DND-41 (cell line): Measurements from ENCODE around the gene DNMBP.

ENCODE experiments used
- ATAC-seq: fragments of 200-7000 bp; cut with Tn5 transposase; 3 replicates; pipeline ENCODE4 v1.9.1; 2021; ENCODE audit warnings: low read depth; ENCODE audit not compliant: insufficient read depth
- DNase-seq: peaks from one replicate; pipeline ENCODE4 v3.0.0-alpha.2; 2020
- H2AFZ ChIP-seq: 2 replicates; pipeline ENCODE4 v1.6.0; 2012; ENCODE audit warnings: low read depth, low read length
- H3K27ac ChIP-seq: 2 replicates; pipeline ENCODE4 v1.5.1; 2012; ENCODE audit warnings: low read length, inconsistent platforms
- H3K27me3 ChIP-seq: fragments of 200-600 bp; sonication (generic); 2 replicates; pipeline ENCODE4 v1.6.0; 2012; ENCODE audit warnings: low read length, mild to moderate bottlenecking, inconsistent platforms; ENCODE audit not compliant: insufficient read depth, poor library complexity
- H3K36me3 ChIP-seq: 2 replicates; pipeline ENCODE4 v1.5.1; 2012; ENCODE audit warnings: low read length, inconsistent platforms; ENCODE audit not compliant: insufficient read depth
- H3K4me1 ChIP-seq: 2 replicates; pipeline ENCODE4 v1.5.1; 2012; ENCODE audit warnings: mild to moderate bottlenecking, low read length; ENCODE audit not compliant: insufficient read depth
- H3K4me2 ChIP-seq: 2 replicates; pipeline ENCODE4 v1.6.0; 2012; ENCODE audit warnings: mild to moderate bottlenecking, moderate library complexity, low read length, inconsistent platforms; ENCODE audit not compliant: insufficient read depth
- H3K4me3 ChIP-seq, 2 experiments: fragments of 200-600 bp in 1 of 2; shearing (Covaris generic) in 1 of 2; 2 replicates each; pipeline ENCODE4 v1.5.1; 2012 to 2016; ENCODE audit warnings: inconsistent platforms in 2 of 2, low read length in 2 of 2, mild to moderate bottlenecking in 2 of 2, low read depth in 1 of 2, moderate library complexity in 1 of 2
- H3K79me2 ChIP-seq: 2 replicates; pipeline ENCODE4 v1.6.0; 2012; ENCODE audit warnings: low read length, inconsistent platforms; ENCODE audit not compliant: insufficient read depth
- H3K9ac ChIP-seq: 2 replicates; pipeline ENCODE4 v1.6.0; 2012; ENCODE audit warnings: low read depth, mild to moderate bottlenecking, inconsistent platforms, low read length, moderate library complexity
- H3K9me3 ChIP-seq: 2 replicates; pipeline ENCODE4 v1.5.1; 2012; ENCODE audit warnings: low read length, moderate library complexity, mild to moderate bottlenecking, inconsistent platforms; ENCODE audit not compliant: insufficient read depth, severe bottlenecking
- H4K20me1 ChIP-seq: 2 replicates; pipeline ENCODE4 v1.6.0; 2012; ENCODE audit warnings: low read length; ENCODE audit not compliant: insufficient read depth
- CTCF ChIP-seq: IDR thresholded peaks from 2 replicates; pipeline ENCODE4 v1.5.1; 2012; ENCODE audit warnings: borderline replicate concordance, low read length, moderate library complexity, mild to moderate bottlenecking; ENCODE audit not compliant: poor library complexity, severe bottlenecking; ENCODE audit errors: extremely low read depth
- EZH2 ChIP-seq: IDR thresholded peaks from 3 replicates; pipeline ENCODE4 v1.6.1; 2012; ENCODE audit warnings: borderline replicate concordance, low read depth, mild to moderate bottlenecking, moderate library complexity, low read length, inconsistent platforms; ENCODE audit not compliant: severe bottlenecking

The DNMBP gene

GRCh38 chr10:99920901-99921300 is 88.8 kb downstream of the DNMBP start:
- no peak overlapping the region for H3K27ac ChIP-seq
- H3K27me3 ChIP-seq, result no peaks in the 10 kb centered on the region
- ATAC-seq, result no peak
- no peaks in the 10 kb centered on the region for H3K9me3 ChIP-seq
- no peaks in the 10 kb centered on the region for H3K79me2 ChIP-seq
- H3K36me3 ChIP-seq, result no peaks in the 10 kb centered on the region
- no peak for TF ChIP-seq EZH2
- TF ChIP-seq CTCF, result no peak
- no peak overlapping the region for H3K4me3 ChIP-seq
- H2AFZ ChIP-seq, result no peak overlapping the region
- no peaks in the 10 kb centered on the region for H4K20me1 ChIP-seq
- no peak for DNase-seq
- H3K9ac ChIP-seq, result no peak overlapping the region
- H3K4me1 ChIP-seq, result no peaks in the 10 kb centered on the region
- no peak overlapping the region for H3K4me2 ChIP-seq

- Histone ChIP-seq H3K27me3 (no peaks in the 10 kb centered on the region), H3K79me2 (no peaks in the 10 kb centered on the region), H3K27ac (no peak overlapping the region), H2AFZ (no peak overlapping the region), H3K4me1 (no peaks in the 10 kb centered on the region), H3K36me3 (no peaks in the 10 kb centered on the region), H4K20me1 (no peaks in the 10 kb centered on the region), H3K9ac (no peak overlapping the region), H3K4me3 (no peak overlapping the region), H3K4me2 (no peak overlapping the region), H3K9me3 (no peaks in the 10 kb centered on the region)
- ATAC-seq (no peak), DNase-seq (no peak)
- TF ChIP-seq EZH2, result no peak
- no peak for TF ChIP-seq CTCF
Measured at GRCh38 chr10:99920486-99920885, 89.3 kb downstream of the DNMBP start.

GRCh38 chr10:99917963-99918825 is 91.6 kb downstream of the DNMBP start:
- Histone ChIP-seq H4K20me1 (no peaks in the 10 kb centered on the region), H3K4me1 (no peaks in the 10 kb centered on the region), H3K9ac (no peak overlapping the region), H2AFZ (no peak overlapping the region), H3K9me3 (no peaks in the 10 kb centered on the region), H3K4me3 (no peak overlapping the region), H3K27ac (no peak overlapping the region), H3K4me2 (no peak overlapping the region), H3K27me3 (no peaks in the 10 kb centered on the region), H3K36me3 (no peaks in the 10 kb centered on the region), H3K79me2 (no peaks in the 10 kb centered on the region)
- no peak for TF ChIP-seq CTCF
- no peak for TF ChIP-seq EZH2
- DNase-seq (no peak), ATAC-seq (no peak)
